KBM-7 (cell line): Measurements from ENCODE around the gene SERGEF.

ENCODE experiments used
- DNase-seq: peaks from one replicate; pipeline ENCODE4 v3.0.0-alpha.2; 2015
- in situ Hi-C: fragments of 300-500 bp; cut with MboI; formaldehyde crosslinking; loops from 2 replicates; pipeline ENCODE4 v1.14.3; 2020; ENCODE audit warnings: low sequenced_read_pairs, low pct_unique_long_range_greater_than_20kb, mixed read lengths

Gene SERGEF

GRCh38 chr11:17779861-17780594, 232.8 kb downstream of the SERGEF start:
- in situ Hi-C loops: no loop called here
- DNase-seq: no peak

DNA sequence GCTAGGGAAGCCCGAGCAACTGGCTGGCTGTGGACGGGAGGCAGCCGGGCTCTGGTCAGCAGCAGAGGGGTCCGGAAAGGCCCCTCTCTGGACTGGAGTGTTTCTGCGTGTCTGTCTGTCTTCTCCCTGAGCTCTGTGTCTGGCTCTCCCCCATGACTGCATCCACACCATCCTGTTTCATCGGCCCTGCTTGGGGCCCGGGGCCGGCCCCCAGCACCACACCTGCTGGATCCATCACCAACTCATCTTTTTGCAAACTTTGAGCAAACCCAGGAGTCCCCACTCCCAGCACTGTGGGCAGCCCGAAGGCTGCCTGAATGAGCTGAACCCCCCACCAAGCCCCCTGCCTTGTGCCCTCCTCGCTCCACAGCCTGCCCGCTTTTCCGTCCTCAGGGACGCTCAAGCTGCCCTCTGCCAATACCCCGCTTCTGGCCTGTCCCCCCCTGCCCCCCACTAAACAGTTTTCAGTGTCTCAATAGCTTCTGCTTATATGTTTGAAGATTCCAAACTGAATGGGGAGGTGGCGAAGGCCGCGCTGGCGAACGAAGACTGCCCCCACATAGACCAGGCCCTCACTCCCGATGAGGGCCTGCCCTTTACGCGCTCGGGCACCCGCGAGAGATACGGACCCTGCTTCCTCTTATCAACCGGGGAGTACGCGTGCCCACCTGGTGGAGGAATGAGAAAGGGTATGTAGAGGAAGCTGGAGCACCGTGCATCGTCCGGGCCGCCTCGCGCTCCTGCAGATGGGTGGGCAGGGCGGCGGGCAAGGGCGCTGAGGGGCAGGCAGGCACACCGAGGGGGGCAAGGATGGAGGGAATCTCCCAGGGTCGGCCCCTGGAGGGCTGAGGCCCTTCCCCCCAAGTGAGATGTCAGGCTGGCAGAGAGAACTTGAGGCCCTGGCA, 233.6 kb downstream of the SERGEF start:
- in situ Hi-C loops: no loop called here

GRCh38 chr11:17778352-17778751, 234.5 kb downstream of the SERGEF start:
- DNase-seq: no peak
- in situ Hi-C loops: no loop called here

More for the DNA sequence above, 233.6 kb downstream of the SERGEF start:
- no peak for DNase-seq

DNA sequence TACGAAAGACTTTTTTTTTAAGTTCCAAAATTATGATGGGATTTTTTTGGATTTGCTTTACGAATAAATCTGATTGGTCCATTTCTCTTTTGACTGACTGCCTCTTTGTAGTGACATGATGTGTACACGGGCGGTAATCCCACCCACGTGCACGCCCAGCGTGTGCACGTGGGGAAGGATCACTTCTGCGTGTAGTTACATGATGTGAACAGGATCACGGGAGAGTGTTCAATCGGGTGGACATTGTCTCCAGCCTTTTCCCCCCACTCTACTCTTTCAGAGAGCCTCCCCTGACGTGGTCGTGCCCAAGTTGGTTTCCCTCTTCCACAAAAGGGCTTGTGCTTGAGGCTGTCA, 235.1 kb downstream of the SERGEF start:
- in situ Hi-C loops: no loop called here
- DNase-seq: no peak

- in situ Hi-C loops: no loop called here
- no peak for DNase-seq
Measured at GRCh38 chr11:17777086-17777737, 235.6 kb downstream of the SERGEF start.

DNA sequence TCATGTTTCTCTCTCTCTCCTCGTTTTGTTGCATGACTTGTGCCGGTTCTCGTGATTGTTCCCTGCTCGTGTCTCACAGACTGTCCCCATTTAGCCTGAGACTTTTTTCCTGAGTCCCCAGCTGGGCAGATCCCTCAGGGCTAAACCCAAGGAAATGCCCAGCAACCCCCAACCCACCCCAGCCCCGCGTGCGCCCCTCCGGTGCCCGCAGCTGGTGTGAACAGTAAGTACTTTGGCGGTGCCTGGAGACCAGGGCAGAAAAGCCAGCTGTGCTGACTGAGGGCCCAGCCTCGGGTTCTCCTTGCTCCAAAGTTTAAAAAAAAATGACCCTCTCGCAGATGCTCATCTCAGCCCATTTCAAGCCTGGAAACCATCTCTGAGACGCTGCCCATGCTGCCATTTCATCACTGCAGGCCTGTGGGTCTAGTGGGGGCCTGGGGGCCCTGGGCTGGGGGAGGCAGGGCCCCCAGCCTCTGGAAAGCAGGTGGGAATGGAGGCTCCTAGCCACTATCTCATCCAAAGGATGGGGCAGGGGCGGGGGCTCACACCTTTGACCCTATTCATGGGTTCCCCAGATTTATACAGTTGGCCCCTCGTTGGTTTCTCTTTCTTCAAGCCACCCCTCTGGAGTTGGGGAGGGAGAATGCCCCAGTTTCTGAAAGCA, 236.5 kb downstream of the SERGEF start:
- DNase-seq: no peak
- in situ Hi-C loops: no loop called here

DNA sequence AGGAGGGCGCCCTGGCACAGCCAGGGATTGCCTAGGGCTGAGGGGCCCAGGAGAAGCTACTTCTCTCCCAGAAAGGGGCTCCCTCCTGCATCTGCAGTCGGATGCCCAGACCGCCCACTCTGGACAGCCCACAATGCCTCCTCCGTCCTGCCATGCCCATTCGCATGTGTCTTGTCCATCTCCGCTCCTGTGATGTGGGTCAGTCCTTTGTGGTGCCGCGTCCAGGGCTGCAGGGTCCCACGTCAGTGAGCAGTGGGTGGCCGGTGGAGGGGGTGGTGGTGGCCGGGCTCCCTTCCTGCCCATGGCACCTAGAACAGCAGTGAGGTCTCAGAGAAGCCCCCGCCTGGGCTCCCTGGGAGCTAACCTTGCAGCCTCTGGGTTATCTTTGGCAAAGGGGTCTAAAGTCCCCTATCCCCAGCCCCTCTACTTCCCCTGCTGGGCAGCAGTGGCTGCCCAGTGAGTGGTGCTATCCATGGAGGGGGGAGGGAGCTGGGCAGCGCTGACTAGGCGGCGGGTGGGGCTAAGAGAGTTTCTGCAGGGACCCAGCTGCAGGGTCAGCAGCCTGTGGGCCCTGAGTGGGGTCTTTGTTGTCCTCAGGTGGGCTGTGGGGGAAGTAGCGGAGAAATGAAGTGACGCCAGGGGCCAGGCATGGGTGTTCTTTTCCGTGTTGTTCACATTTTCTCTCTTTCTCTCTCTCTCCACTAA, 237.2 kb downstream of the SERGEF start:
- DNase-seq: no peak
- in situ Hi-C loops: no loop called here

- no peak for DNase-seq
- in situ Hi-C loops: no loop called here
Measured at GRCh38 chr11:17775035-17775348, 237.9 kb downstream of the SERGEF start.

DNA sequence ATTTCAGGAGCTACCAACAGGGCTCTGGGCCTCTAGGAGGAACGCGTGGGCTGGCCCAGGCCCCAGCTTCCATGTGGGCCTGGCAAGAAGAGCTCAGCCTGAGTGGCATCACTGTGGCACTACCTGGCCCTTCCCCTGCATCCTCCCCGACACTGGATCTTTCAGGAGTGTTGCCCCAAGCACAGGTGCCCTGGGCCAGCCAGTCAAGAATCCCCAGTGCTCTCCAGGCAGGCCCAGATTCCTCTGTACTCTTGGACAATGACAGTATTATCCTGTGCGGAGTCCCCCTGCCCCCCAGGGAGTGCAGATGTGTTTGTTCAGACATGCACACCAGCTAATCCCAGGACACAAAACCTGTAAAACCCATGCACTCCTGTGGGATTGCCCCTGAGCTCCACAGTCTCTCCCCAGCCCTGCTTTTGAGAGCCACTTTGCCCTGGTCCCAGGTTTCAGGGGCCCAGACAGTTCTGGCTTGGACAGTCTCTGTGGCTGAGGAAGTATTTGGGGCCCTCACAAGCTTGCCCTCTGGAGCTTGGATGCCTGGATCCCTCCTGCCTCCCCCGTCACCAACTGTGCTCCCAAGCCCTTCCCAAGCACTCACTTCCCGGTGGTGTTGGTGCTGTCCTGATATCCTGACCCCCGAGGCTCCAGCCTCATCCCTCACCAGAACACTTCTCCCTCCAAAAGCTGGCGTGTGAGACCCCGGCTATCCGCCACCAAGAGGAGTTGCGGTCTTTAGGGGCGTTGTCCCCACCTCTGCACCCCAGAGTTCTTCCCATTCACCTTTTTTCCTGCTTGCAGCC, 238.4 kb downstream of the SERGEF start:
- in situ Hi-C loops: no loop called here
- no peak for DNase-seq

DNA sequence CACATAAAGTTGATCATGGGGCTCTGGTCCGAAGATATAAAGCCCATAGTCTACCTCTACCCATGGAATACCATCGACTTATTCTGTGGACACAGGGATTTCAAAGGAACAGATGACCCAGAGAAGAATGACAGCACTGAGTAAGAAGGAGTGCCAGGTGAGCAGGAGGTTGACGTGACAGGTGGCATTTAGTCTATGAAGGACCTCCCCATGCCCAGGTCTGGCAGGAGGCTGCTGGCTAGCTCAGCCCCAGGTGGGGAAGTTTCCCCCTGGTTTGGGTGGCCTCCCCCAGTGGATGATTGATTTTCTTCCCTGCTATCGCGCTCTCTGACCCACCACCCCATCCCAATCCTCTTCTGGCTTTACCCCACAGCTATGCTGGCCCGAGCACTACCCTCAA, 239.2 kb downstream of the SERGEF start:
- no peak for DNase-seq
- in situ Hi-C loops: no loop called here

DNA sequence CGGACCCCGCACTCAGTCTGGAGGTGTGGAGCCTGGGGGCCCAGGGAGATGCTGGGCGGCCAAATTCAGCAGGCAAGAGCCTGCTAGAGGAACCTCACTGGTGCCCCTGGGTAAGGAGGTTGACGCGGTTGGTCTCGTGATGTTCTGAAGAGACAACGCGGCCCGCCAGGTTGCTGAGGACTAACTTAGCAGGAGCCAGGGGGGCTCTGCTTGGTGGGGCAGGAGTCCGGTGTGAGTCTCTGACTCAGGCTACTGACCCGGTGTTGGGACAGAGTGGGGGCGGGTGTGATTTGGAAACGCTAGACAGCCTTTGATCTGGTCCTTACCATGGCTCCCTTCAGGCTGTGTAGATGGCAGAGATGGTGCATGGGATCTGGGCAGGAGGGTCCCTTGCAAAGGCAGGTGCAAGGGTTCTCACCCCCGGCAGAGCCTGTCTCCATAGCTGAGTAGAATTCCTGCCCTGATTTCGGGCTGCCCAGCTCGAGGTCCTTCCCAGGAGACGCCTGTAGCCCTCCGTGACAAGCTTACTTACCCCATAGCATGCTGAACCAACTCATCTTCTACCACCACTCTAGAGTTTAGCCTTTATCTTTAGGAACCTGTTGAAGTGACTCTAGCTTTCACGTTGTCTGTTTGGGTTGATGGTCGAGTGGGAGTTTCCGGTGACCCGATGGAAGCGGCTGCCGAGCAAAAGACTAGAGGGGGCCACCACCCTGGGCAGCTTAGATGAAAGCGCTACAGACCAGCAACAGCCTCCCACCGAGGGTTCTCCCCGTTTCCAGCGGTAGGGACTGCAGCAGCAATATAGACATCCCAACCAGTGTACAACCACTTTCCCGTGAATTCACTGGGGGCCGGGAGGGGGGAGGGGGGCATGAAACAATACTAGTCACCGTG, 239.9 kb downstream of the SERGEF start:
- no peak for DNase-seq
- in situ Hi-C loops: no loop called here

- in situ Hi-C loops: no loop called here
- DNase-seq: no peak
Measured at GRCh38 chr11:17771841-17772401, 240.9 kb downstream of the SERGEF start.

DNA sequence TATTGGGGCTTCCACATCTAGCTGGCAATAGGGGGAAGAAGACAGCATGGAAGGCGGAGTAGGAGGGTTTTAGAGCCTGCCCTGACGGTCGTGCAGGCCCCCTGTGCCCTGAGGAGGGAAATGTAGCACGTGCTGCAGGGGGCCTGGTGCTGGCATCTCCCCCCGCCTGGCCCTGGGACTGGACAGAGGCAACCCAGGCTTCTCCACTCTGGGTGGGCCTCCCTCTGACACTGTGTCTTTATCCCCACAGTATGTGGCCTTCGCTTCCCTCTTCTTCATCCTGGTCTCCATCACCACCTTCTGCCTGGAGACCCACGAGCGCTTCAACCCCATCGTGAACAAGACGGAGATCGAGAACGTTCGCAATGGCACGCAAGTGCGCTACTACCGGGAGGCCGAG, 241.4 kb downstream of the SERGEF start:
- no peak for DNase-seq
- in situ Hi-C loops: no loop called here

- no peak for DNase-seq
- in situ Hi-C loops: no loop called here
Measured at GRCh38 chr11:17770917-17771316, 241.9 kb downstream of the SERGEF start.

- DNase-seq: peak; percentile 23
- in situ Hi-C loops: no loop called here
Measured at GRCh38 chr11:17770048-17770652, 242.7 kb downstream of the SERGEF start.

DNA sequence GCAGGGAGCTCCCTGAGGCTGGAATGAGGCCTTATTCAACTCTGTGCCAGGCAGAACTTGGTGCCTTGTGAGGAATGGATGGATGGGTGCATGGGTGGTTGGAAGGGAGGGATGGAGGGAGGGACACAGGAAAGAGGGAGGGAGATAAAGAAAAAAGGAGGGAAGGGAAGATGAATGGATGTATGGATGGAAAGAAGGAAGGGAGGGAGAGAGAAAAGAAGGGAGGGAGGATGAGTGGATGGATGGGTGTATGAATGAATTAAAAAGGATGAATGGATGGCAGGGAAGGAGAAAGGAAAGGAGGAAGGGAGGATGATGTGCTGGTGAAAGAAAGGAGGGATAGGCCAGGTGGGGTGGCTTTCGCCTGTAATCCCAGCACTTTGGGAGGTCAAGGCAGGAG, 243.6 kb downstream of the SERGEF start:
- in situ Hi-C loops: no loop called here
- DNase-seq: no peak

- no peak for DNase-seq
- in situ Hi-C loops: no loop called here
Measured at GRCh38 chr11:17768547-17768946, 244.3 kb downstream of the SERGEF start.
